GM23248 (cell line): Measurements from ENCODE around the gene FNDC7.

Source experiments
- EZH2 ChIP-seq: fragments of 200-600 bp; sonication (generic); IDR thresholded peaks from 2 replicates; pipeline ENCODE4 v1.6.1; 2018; ENCODE audit warnings: antibody characterized with exemption, mild to moderate bottlenecking; ENCODE audit not compliant: insufficient read depth, poor library complexity, severe bottlenecking
- EZH2phosphoT487 ChIP-seq: fragments of 200-600 bp; sonication (generic); IDR thresholded peaks from 2 replicates; pipeline ENCODE4 v1.6.1; 2018; ENCODE audit warnings: antibody characterized with exemption, moderate library complexity, mild to moderate bottlenecking, low read depth; ENCODE audit not compliant: insufficient read depth

DNA sequence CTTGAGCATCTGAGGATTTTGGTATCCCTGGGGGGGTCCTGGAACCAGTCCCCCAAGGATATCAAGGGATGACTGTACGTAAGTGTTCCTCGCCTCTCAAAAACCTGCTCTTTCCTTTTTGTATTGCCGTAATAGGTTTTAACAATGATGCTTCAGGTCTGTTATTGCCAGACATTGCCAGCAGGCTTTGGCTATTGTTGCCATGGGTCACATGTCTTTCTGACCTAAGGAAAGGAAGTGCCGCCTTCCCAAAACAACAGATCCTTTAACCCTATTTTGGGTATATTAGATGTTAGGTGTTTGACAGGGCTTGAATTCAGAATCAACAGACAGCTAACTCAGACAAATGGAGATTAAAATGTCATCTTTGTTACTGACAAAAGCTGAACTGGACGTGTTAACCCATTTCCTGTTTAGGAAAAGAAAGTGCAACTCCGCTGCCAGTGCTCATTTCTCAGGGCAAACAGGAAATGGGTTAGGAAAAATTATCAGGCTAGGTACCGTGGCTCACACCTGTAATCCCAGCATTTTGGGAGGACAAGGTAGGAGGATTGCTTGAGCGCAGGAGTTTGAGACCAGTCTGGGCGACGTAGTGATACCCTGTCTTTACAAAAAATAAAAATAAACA lies 33.0 kb upstream of the FNDC7 start:
- no peak for TF ChIP-seq EZH2
- no peak for TF ChIP-seq EZH2phosphoT487
